Colonic mucosa (tissue), 4 donors: Measurements from ENCODE around the gene NUP188. TPM values are rescaled to one million over a fixed set of nuclear protein-coding genes. Genes with fewer than 3 reads are reported as not detected.
"Not testable (repeated sequence)": the region's sequence is repeated elsewhere in the genome, so short reads cannot be mapped to it uniquely, and the experiment has no call there.

Experiments
- DNase-seq: peaks from one replicate; pipeline ENCODE4 v3.0.0-alpha.2; 2020
- H3K27ac ChIP-seq: fragments of 200-600 bp; one replicate; pipeline ENCODE4 v1.8.0; 2021
- H3K27me3 ChIP-seq: fragments of 200-600 bp; one replicate; pipeline ENCODE4 v1.8.0; 2021
- H3K36me3 ChIP-seq: fragments of 200-600 bp; one replicate; pipeline ENCODE4 v1.8.0; 2021
- H3K4me1 ChIP-seq: fragments of 200-600 bp; one replicate; pipeline ENCODE4 v1.8.0; 2021; ENCODE audit warnings: mild to moderate bottlenecking
- H3K4me3 ChIP-seq: fragments of 200-600 bp; one replicate; pipeline ENCODE4 v1.8.0; 2021
- H3K9ac ChIP-seq, 2 donors: one replicate each; pipeline ENCODE4 v1.7.0; 2013; ENCODE audit warnings: control low read depth in 2 of 2, low read depth in 2 of 2, low read length in 2 of 2
- H3K9me3 ChIP-seq: fragments of 200-600 bp; one replicate; pipeline ENCODE4 v1.8.0; 2021
- intact Hi-C: fragments of 100-400 bp; cut with DNase I; formaldehyde crosslinking; loops from one replicate; pipeline ENCODE4 v1.14.1; 2022
- total RNA-seq, 2 donors: library from RNA; stranded (reverse); fragmentation: NEBNext Ultra II Directional in 1 of 2; extraction: Animal tissue kit (Norgen Biotek cat#: 25700) in 1 of 2; gene quantifications; one replicate each; pipeline ENCODE4 v1.2.1, GENCODE V29; 2021
- TF ChIP-seq, protein P1 (sequence below): fragments of 200-600 bp; IDR thresholded peaks from one replicate; pipeline ENCODE4 v1.8.0; 2022; ENCODE audit warnings: antibody characterized with exemption, mild to moderate bottlenecking
- donor health status: healthy.
- donor health status: DM: no; HTN: no; CAD: no.
- donor health status: DM: no; HTN: no; CAD: no.

The NUP188 gene
- total RNA-seq, 2 donors from 2014 or later: 26.8 to 43.9 TPM

- H3K9me3 ChIP-seq: no peaks in the 10 kb centered on the region
- H3K4me1 ChIP-seq: no peaks in the 10 kb centered on the region
- intact Hi-C loops: no loop called here
- TF ChIP-seq, protein P1, sequence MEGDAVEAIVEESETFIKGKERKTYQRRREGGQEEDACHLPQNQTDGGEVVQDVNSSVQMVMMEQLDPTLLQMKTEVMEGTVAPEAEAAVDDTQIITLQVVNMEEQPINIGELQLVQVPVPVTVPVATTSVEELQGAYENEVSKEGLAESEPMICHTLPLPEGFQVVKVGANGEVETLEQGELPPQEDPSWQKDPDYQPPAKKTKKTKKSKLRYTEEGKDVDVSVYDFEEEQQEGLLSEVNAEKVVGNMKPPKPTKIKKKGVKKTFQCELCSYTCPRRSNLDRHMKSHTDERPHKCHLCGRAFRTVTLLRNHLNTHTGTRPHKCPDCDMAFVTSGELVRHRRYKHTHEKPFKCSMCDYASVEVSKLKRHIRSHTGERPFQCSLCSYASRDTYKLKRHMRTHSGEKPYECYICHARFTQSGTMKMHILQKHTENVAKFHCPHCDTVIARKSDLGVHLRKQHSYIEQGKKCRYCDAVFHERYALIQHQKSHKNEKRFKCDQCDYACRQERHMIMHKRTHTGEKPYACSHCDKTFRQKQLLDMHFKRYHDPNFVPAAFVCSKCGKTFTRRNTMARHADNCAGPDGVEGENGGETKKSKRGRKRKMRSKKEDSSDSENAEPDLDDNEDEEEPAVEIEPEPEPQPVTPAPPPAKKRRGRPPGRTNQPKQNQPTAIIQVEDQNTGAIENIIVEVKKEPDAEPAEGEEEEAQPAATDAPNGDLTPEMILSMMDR: no peak
- H3K36me3 ChIP-seq: no peaks in the 10 kb centered on the region
- no peaks in the 10 kb centered on the region for H3K27me3 ChIP-seq
- H3K9ac ChIP-seq: no peak overlapping the region
- H3K27ac ChIP-seq: no peak overlapping the region
- DNase-seq: no peak
- H3K4me3 ChIP-seq: no peak overlapping the region
Observed at GRCh38 chr9:128940946-128941755, 6.3 kb upstream of the NUP188 start.

- intact Hi-C loops: no loop called here
- Histone ChIP-seq H3K9ac (no peak overlapping the region), H3K4me3 (no peak overlapping the region), H3K4me1 (peaks cover 5% of the 10 kb centered on the region), H3K9me3 (no peaks in the 10 kb centered on the region), H3K36me3 (no peaks in the 10 kb centered on the region), H3K27me3 (no peaks in the 10 kb centered on the region), H3K27ac (no peak overlapping the region)
- TF ChIP-seq, protein P1: no peak
- no peak for DNase-seq
Observed at GRCh38 chr9:128943832-128944620, 3.5 kb upstream of the NUP188 start.

DNA sequence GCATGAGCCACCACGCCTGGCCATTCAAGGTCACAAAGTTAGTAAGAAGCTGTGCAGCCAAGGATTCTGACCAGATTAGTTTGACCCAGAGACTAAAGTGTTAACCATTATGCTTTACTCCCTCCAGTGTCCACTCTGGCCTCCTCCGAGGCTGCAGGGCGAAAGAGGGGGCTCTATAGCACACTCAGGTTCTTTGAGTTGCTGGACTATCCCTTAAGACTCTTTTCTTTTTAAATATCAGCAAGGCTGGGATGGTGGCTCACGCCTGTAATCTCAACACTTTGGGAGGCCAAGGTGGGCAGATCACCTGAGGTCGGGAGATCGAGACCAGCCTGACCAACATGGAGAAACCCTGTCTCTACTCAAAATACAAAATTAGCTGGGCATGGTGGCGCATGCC, 2.5 kb upstream of the NUP188 start:
- DNase-seq, H3K4me1 ChIP-seq: not testable (repeated sequence)

GRCh38 chr9:128945798-128946501, 1.5 kb upstream of the NUP188 start:
- TF ChIP-seq, protein P1: no peak
- no peak overlapping the region for H3K9ac ChIP-seq
- intact Hi-C loops: no loop called here
- H3K36me3 ChIP-seq: no peaks in the 10 kb centered on the region
- no peak overlapping the region for H3K27ac ChIP-seq
- peaks cover 5% of the 10 kb centered on the region for H3K4me1 ChIP-seq
- no peak overlapping the region for H3K4me3 ChIP-seq
- no peaks in the 10 kb centered on the region for H3K27me3 ChIP-seq
- no peak for DNase-seq
- H3K9me3 ChIP-seq: no peaks in the 10 kb centered on the region

More for the DNA sequence above, 2.5 kb upstream of the NUP188 start:
- intact Hi-C loops, H3K27ac ChIP-seq, H3K36me3 ChIP-seq, H3K9ac ChIP-seq, H3K4me3 ChIP-seq, H3K27me3 ChIP-seq, H3K9me3 ChIP-seq: not testable (repeated sequence)

- H3K36me3 ChIP-seq: no peaks in the 10 kb centered on the region
- TF ChIP-seq, protein P1: no peak
- H3K4me1 ChIP-seq: peaks cover 5% of the 10 kb centered on the region
Observed at GRCh38 chr9:128946571-128947276, 775 bp upstream of the NUP188 start.

More at GRCh38 chr9:128946571-128947276, 775 bp upstream of the NUP188 start:
- Histone ChIP-seq H3K9ac (peak overlapping the region; percentile 96 to 99), H3K9me3 (no peaks in the 10 kb centered on the region), H3K4me3 (peak overlapping the region; percentile 90), H3K27ac (peak overlapping the region; percentile 88), H3K27me3 (no peaks in the 10 kb centered on the region)
- no peak for DNase-seq
- intact Hi-C loops: no loop called here
